ENCODE measurements around the gene CDCA8. TPM values are rescaled to one million over a fixed set of nuclear protein-coding genes. Genes with fewer than 3 reads are reported as not detected.

Gene CDCA8
- total RNA-seq, 1 donor from 2014 or later, result 5.5 TPM

DNA sequence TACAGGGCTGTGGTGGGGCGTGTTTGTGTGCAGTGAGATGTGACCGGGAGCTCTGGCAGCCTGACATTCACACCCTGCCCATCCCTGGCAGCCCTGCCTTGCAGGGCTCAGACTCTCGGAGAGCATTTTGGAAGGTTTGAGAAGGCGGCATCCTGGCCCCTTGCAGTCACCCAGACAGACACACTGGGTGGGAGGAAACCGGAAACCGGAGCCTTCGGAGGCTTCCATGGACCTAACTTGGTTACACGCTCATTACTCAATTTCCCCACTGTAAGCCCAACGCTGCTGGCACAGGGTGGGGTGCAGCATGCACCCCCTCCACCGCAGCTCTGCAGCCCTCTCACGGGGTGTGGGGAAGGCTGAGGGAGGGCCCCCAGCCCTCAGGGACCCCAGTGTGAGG lies 35.4 kb upstream of the CDCA8 start:
- Mint-ChIP-seq H3K27ac (ENCODE audit: unreplicated experiment) (no peak overlapping the region), H3K9me3 (ENCODE audit: unreplicated experiment) (no peaks in the 10 kb centered on the region), H3K4me1 (ENCODE audit: low read depth, unreplicated experiment) (peaks cover 2% of the 10 kb centered on the region), H3K4me3 (ENCODE audit: unreplicated experiment) (no peak overlapping the region), H3K27me3 (ENCODE audit: low read depth, unreplicated experiment) (peaks cover 47% of the 10 kb centered on the region), H3K36me3 (ENCODE audit: low read depth, unreplicated experiment) (no peaks in the 10 kb centered on the region)
- FAIRE-seq, result no peak
- H3K4me3 ChIP-seq (ENCODE audit: insufficient read depth, low read depth, low read length), result no peak overlapping the region
- H2AFZ ChIP-seq (ENCODE audit: low read depth, low read length), result no peak overlapping the region
- no peak overlapping the region for H3K9ac ChIP-seq (ENCODE audit: low read length)
- H3K27me3 ChIP-seq (ENCODE audit: insufficient read depth, low read length), result peaks cover 16% of the 10 kb centered on the region
- H3K27ac ChIP-seq (ENCODE audit: low read depth, low read length), result no peak overlapping the region
- no peak for TF ChIP-seq EZH2 (IDR thresholded peaks at IDR 0.05; ENCODE audit: insufficient read depth, low read length)
- TF ChIP-seq, protein P1, sequence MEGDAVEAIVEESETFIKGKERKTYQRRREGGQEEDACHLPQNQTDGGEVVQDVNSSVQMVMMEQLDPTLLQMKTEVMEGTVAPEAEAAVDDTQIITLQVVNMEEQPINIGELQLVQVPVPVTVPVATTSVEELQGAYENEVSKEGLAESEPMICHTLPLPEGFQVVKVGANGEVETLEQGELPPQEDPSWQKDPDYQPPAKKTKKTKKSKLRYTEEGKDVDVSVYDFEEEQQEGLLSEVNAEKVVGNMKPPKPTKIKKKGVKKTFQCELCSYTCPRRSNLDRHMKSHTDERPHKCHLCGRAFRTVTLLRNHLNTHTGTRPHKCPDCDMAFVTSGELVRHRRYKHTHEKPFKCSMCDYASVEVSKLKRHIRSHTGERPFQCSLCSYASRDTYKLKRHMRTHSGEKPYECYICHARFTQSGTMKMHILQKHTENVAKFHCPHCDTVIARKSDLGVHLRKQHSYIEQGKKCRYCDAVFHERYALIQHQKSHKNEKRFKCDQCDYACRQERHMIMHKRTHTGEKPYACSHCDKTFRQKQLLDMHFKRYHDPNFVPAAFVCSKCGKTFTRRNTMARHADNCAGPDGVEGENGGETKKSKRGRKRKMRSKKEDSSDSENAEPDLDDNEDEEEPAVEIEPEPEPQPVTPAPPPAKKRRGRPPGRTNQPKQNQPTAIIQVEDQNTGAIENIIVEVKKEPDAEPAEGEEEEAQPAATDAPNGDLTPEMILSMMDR (IDR thresholded peaks at IDR 0.05; ENCODE audit: insufficient read depth, low read depth, low read length), result no peak
- DNase-seq (ENCODE audit: low read depth), result no peak
- H3K9me3 ChIP-seq (ENCODE audit: insufficient read depth, low read depth, low read length), result no peaks in the 10 kb centered on the region
- no peaks in the 10 kb centered on the region for H4K20me1 ChIP-seq (ENCODE audit: insufficient read depth, low read length)
- no peaks in the 10 kb centered on the region for H3K79me2 ChIP-seq (ENCODE audit: insufficient read depth, low read length)
- H3K36me3 ChIP-seq (ENCODE audit: insufficient read depth, low read length), result no peaks in the 10 kb centered on the region
- H3K4me2 ChIP-seq (ENCODE audit: low read length), result no peak overlapping the region
- H3K4me1 ChIP-seq (ENCODE audit: insufficient read depth, low read length), result no peaks in the 10 kb centered on the region

DNA sequence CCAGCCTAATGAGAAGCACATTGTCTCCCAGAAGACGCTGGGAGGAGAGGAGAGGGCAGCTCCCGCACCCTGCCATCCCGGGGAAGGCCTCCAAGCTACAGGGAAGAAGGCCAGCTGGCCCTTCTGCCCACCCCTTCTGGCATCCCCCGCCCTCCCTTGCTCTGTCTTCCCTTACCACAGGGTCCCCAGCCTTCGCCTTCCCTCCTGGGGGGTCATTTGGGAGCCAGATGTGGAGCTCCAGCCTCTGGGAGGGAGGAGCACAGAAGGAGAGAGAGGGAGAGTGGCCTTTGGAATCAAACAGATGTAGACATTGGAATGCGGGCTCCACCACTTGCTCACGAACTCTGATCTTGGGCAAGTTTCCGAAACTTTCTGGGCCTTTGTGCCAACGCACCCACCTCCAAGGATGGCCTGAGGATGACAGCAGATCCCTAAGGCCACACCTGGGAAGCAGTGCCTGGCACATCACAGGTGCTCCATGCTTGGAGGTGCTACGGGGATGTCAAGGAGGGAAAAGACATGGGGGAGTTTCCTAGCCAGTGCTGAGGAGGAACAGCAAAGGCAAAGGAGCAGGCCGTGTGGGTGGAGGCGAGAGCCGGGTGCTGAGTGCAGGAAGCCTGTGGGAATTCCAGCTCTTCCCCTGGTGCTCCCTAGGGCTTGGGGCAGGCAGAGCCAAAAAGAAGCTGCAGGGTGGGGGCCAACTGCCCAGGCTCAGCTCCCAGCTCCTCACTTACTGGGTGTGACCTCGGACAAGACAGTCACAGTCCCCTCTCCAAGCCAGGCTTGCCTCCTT lies 34.5 kb upstream of the CDCA8 start:
- Histone ChIP-seq H4K20me1 (ENCODE audit: insufficient read depth, low read length) (no peaks in the 10 kb centered on the region), H2AFZ (ENCODE audit: low read depth, low read length) (no peak overlapping the region), H3K4me3 (ENCODE audit: insufficient read depth, low read depth, low read length) (no peak overlapping the region), H3K4me1 (ENCODE audit: insufficient read depth, low read length) (no peaks in the 10 kb centered on the region), H3K27ac (ENCODE audit: low read depth, low read length) (no peak overlapping the region), H3K36me3 (ENCODE audit: insufficient read depth, low read length) (no peaks in the 10 kb centered on the region), H3K4me2 (ENCODE audit: low read length) (no peak overlapping the region), H3K27me3 (ENCODE audit: insufficient read depth, low read length) (peaks cover 16% of the 10 kb centered on the region), H3K9ac (ENCODE audit: low read length) (no peak overlapping the region), H3K9me3 (ENCODE audit: insufficient read depth, low read depth, low read length) (no peaks in the 10 kb centered on the region), H3K79me2 (ENCODE audit: insufficient read depth, low read length) (no peaks in the 10 kb centered on the region)
- Mint-ChIP-seq H3K4me3 (ENCODE audit: unreplicated experiment) (no peak overlapping the region), H3K9me3 (ENCODE audit: unreplicated experiment) (no peaks in the 10 kb centered on the region), H3K27me3 (ENCODE audit: low read depth, unreplicated experiment) (peaks cover 44% of the 10 kb centered on the region), H3K4me1 (ENCODE audit: low read depth, unreplicated experiment) (peaks cover 3% of the 10 kb centered on the region), H3K27ac (ENCODE audit: unreplicated experiment) (no peak overlapping the region), H3K36me3 (ENCODE audit: low read depth, unreplicated experiment) (no peaks in the 10 kb centered on the region)
- no peak for DNase-seq (ENCODE audit: low read depth)
- TF ChIP-seq, protein P1 (IDR thresholded peaks at IDR 0.05; ENCODE audit: insufficient read depth, low read depth, low read length), result no peak
- TF ChIP-seq EZH2 (IDR thresholded peaks at IDR 0.05; ENCODE audit: insufficient read depth, low read length), result no peak
- FAIRE-seq, result no peak

DNA sequence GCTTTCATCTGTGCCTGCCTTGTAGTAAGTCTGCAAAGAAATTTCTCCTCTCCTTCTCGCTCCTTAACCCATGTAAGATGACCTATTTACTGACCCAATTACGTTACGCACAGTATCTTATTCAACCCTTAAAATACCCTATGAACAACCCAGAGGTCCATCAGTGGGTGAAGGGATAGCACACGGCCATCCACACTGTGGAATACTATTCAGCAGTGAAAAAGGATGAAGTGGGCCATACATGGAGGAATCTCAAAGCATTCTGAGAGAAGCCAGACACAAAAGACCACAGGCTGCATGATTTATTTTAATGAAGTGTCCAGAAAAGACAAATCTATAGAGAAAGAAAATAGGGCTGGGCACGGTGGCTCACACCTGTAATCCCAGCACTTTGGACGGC lies 33.8 kb upstream of the CDCA8 start:
- H3K4me2 ChIP-seq (ENCODE audit: low read length), result no peak overlapping the region
- H3K9me3 ChIP-seq (ENCODE audit: insufficient read depth, low read depth, low read length), result no peaks in the 10 kb centered on the region
- Mint-ChIP-seq H3K27me3 (ENCODE audit: low read depth, unreplicated experiment) (peaks cover 42% of the 10 kb centered on the region), H3K4me3 (ENCODE audit: unreplicated experiment) (no peak overlapping the region), H3K36me3 (ENCODE audit: low read depth, unreplicated experiment) (no peaks in the 10 kb centered on the region), H3K9me3 (ENCODE audit: unreplicated experiment) (no peaks in the 10 kb centered on the region), H3K4me1 (ENCODE audit: low read depth, unreplicated experiment) (peaks cover 3% of the 10 kb centered on the region), H3K27ac (ENCODE audit: unreplicated experiment) (no peak overlapping the region)
- H3K79me2 ChIP-seq (ENCODE audit: insufficient read depth, low read length), result no peaks in the 10 kb centered on the region
- H3K4me1 ChIP-seq (ENCODE audit: insufficient read depth, low read length), result no peaks in the 10 kb centered on the region
- DNase-seq (ENCODE audit: low read depth) (no peak), FAIRE-seq (no peak)
- H3K9ac ChIP-seq (ENCODE audit: low read length), result no peak overlapping the region
- no peak overlapping the region for H3K4me3 ChIP-seq (ENCODE audit: insufficient read depth, low read depth, low read length)
- no peak overlapping the region for H3K27ac ChIP-seq (ENCODE audit: low read depth, low read length)
- H3K36me3 ChIP-seq (ENCODE audit: insufficient read depth, low read length), result no peaks in the 10 kb centered on the region
- H3K27me3 ChIP-seq (ENCODE audit: insufficient read depth, low read length), result peaks cover 16% of the 10 kb centered on the region
- H4K20me1 ChIP-seq (ENCODE audit: insufficient read depth, low read length), result no peaks in the 10 kb centered on the region
- no peak overlapping the region for H2AFZ ChIP-seq (ENCODE audit: low read depth, low read length)
- TF ChIP-seq, protein P1 (IDR thresholded peaks at IDR 0.05; ENCODE audit: insufficient read depth, low read depth, low read length), result no peak
- no peak for TF ChIP-seq EZH2 (IDR thresholded peaks at IDR 0.05; ENCODE audit: insufficient read depth, low read length)

All from astrocyte (in vitro differentiated cells and primary cell).